C4-2B (cell line): ENCODE data around the gene REV3L.

Experiments used
- H3K27ac ChIP-seq: fragments of 450-650 bp; 2 replicates; pipeline ENCODE4 v1.5.1; 2017
- CTCF ChIP-seq: fragments of 450-650 bp; conservative IDR thresholded peaks from 2 replicates; pipeline ENCODE4 v1.5.1; 2017; ENCODE audit warnings: mild to moderate bottlenecking
- ZFX ChIP-seq: fragments of 450-650 bp; IDR thresholded peaks from 2 replicates; pipeline ENCODE4 v1.6.1; 2017

Gene REV3L

GRCh38 chr6:111428811-111429210 lies 54.2 kb downstream of the REV3L start:
- TF ChIP-seq ZFX = no peak
- TF ChIP-seq CTCF = no peak
- H3K27ac ChIP-seq = no peak overlapping the region

GRCh38 chr6:111427341-111428116 lies 55.5 kb downstream of the REV3L start:
- no peak for TF ChIP-seq ZFX
- TF ChIP-seq CTCF = no peak

GRCh38 chr6:111423960-111424846 lies 58.8 kb downstream of the REV3L start:
- TF ChIP-seq CTCF = peak; percentile 21
- no peak for TF ChIP-seq ZFX
- H3K27ac ChIP-seq = no peak overlapping the region

More at GRCh38 chr6:111427341-111428116, 55.5 kb downstream of the REV3L start:
- H3K27ac ChIP-seq = no peak overlapping the region

GRCh38 chr6:111423055-111423633 lies 59.9 kb downstream of the REV3L start:
- no peak overlapping the region for H3K27ac ChIP-seq
- no peak for TF ChIP-seq ZFX
- no peak for TF ChIP-seq CTCF

- TF ChIP-seq ZFX (no peak), CTCF (no peak)
- H3K27ac ChIP-seq = no peak overlapping the region
These were observed 63.9 kb downstream of the REV3L start for GRCh38 chr6:111418971-111419693.

GRCh38 chr6:111417946-111418345 lies 65.1 kb downstream of the REV3L start:
- no peak for TF ChIP-seq CTCF
- TF ChIP-seq ZFX = no peak
- H3K27ac ChIP-seq = no peak overlapping the region
